MV-4-11 (cell line): ENCODE measurements around the gene BANK1.
"Not testable (repeated sequence)": the region's sequence is repeated elsewhere in the genome, so short reads cannot be mapped to it uniquely, and the experiment has no call there.

Source experiments
- DNase-seq: peaks from one replicate; lab custom pipeline; 2025; lab: John Stamatoyannopoulos, UW

The BANK1 gene

GRCh38 chr4:101888472-101888871 is 97.9 kb downstream of the BANK1 start:
- DNase-seq: no peak

DNA sequence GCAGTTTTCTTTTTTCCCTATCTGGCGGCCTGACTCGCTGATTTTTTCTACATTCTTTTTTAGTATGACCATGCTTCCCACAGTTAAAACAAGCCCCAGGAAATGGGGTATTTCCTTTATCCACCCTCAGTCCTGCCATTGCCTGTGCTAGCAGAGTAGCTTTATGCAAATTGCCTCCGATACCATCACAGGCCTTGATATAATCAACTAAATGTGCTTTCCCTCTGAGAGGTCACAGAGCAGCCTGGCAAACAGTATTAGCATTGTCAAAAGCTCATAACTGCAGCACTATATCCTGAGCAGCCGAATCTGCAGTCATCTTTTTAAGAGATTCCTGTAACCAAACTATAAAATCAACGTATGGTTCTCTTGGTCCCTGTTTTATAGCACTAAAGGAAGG is 115.0 kb downstream of the BANK1 start:
- DNase-seq: not testable (repeated sequence)

GRCh38 chr4:101910786-101911373 is 120.3 kb downstream of the BANK1 start:
- no peak for DNase-seq

- DNase-seq: no peak
Observed at GRCh38 chr4:101911616-101912015, 121.1 kb downstream of the BANK1 start.

- no peak for DNase-seq
Observed at GRCh38 chr4:101914761-101915160, 124.2 kb downstream of the BANK1 start.

DNA sequence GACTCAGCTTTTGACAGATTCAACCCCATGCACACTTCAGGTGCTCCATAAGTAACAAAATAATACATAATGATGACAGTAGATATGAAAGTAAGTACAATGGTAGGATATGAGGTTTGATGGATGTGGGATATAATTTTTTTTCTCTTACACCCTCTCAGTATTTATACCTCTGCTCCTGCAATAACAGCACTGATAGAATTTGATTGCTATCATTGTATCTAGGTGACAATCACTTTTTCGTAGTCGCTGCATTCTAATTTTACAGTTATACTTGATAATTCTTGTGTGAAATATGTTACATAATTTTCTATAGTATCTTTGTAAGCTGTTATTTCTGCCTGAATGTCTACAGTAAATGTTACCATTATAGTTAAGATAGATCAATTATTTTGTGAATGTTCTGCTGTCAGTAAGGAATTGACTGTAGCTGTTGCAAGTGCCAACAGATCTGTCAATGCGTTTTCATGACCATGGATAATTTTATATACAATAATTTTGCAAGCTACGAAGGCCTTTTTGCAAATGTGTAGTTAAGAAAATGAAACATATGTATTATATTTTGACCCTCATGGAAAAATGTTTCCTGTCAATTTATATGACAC is 128.9 kb downstream of the BANK1 start:
- DNase-seq: no peak

GRCh38 chr4:101921370-101921769 is 130.8 kb downstream of the BANK1 start:
- no peak for DNase-seq

- DNase-seq: no peak
Observed at GRCh38 chr4:101931619-101932018, 141.1 kb downstream of the BANK1 start.

- no peak for DNase-seq
Observed at GRCh38 chr4:101933855-101934254, 143.3 kb downstream of the BANK1 start.

DNA sequence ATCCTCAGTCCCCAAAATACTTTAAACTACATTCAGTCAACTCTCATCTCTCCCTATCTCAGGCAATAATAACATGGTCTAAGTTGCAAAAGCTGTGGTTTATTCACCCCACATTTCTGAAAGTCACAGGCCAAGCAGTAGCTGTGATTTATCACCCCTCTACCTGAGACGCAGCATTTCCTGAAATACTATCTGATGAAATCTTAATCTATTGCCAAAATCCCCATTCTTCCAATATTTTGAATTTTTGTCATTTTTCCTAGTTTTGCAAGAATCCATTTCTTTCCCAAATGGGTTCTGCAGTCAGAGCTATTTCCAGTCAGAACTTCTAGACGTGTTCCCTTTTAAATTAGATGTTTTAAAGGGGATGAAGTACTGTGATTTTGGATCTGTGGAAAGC is 148.3 kb downstream of the BANK1 start:
- no peak for DNase-seq

- DNase-seq: no peak
Observed at GRCh38 chr4:101941816-101942358, 151.4 kb downstream of the BANK1 start.

GRCh38 chr4:101942891-101943290 is 152.4 kb downstream of the BANK1 start:
- DNase-seq: no peak

GRCh38 chr4:101944649-101945048 is 154.1 kb downstream of the BANK1 start:
- DNase-seq: no peak

GRCh38 chr4:101948055-101948454 is 157.5 kb downstream of the BANK1 start:
- DNase-seq: no peak

GRCh38 chr4:101948951-101949350 is 158.4 kb downstream of the BANK1 start:
- DNase-seq: no peak

GRCh38 chr4:101950258-101950979 is 159.9 kb downstream of the BANK1 start:
- DNase-seq: no peak

DNA sequence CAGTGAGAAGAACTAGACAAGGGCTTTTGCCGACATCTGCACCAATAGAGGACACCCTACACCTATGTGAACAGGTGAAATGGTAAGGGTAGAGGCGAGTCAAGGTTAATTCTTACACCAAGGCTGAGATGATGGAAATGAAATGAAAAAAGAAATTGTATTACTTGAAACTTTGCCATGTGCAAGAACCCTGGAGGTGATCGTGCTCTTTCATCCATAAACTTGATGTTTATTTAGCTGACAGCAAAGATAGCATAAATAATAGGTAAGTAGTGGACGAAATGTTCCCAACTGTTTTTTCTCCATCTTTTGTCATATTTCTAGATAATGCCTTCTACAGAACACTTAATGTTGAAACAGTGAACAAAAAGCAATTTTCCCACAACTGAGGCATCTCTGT is 162.5 kb downstream of the BANK1 start:
- DNase-seq: no peak

DNA sequence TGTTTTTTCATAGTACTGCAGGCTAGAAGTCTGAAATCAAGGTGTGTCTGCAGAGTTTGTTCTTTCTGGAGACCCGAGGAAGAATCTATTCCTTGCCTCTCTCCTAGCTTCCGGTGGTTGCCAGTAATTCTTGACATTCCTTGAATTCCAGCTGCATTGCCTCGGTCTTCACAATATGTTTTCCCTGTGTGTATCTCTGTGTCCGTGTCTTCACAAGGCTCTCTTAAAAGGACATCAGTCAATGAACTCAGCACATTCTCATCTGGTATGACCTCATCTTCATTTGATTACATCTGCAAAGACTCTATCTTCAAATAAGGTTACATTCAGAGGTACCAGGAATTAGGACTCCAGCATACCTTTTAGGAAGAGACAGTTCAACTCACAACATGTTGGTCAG is 163.4 kb downstream of the BANK1 start:
- no peak for DNase-seq

DNA sequence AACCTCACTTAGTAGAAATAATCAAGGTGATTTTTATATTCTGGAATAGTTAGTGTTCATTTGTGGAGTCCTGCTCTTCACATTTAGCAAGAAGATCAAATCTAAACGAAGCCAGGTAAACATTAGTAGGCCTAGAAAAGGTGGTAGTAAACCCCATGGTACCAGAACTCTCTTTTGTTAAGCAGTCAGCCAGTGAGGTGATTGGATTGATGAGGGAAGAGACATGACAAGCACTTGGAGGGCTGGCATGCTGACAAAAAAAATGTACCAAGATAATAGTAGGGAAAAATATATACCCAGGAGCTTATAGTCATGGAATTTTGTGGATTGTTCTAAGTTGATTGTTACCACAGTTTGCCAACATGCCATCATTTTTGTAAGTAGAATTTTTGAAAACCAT is 163.8 kb downstream of the BANK1 start:
- no peak for DNase-seq

DNA sequence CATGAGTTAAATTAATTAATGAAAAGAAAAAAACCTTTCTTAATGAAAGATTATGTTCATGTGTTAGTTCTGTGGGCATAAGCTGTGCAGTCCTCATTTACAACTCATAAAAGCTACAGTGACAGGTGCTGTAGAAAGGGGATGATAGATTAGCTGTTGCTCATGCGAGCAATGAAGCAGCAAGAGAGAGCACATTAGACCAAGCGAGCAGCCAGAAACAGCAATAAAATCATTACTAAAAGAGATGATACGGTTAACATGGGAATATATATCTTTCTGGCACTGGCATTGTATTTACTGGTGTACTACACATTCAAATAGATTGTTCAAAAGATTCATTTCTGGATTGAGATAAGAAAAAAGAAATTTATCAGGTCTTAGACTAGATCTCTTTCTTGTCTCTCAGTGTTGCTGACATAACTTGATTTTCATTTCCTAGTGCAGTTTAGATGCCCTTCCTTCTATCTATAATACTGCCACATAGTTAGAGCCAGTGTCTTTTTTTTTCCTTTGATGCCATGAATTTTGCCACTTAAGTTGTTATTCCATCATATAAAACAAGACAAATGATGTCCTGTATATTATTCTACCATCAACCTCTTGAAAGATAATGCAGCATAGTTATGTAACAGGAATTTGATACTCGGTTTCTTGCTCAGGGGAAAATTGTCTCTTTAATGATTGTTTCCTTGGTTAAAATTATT is 164.6 kb downstream of the BANK1 start:
- DNase-seq: no peak

DNA sequence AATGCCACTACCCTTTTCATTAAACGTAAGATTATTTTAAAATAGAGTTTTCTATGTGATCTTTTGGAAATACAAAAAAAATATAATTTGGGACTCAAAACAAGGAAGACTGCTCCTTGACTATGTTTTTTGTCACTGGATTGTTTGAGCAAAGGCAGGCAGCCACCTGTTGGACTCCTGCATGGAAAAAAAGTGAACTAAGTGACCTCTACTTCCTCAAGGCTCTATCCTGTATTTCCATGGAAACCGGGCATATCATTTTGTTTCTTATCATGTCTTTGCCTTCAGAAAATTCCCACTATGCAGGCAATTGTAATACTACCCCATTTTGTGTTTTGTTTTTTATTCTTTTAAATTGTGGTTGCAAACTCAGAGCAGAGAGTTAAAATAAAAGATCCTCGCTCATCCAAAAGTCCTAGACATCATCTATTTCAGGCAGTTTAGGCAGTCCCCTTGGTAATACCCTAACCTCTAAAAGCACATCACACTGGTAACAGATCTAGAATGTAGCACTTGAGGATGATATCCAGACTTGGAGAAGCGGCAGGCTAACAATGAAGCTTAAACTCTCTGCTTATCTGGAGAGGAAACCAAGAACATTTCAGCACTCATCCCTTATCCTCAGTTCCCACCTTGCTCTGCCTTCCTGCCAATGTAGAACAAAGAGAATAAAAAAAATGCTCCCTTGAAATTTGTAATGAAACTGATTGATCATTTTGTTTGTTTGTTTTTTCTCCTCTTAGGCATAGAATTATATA is 165.7 kb downstream of the BANK1 start:
- DNase-seq: no peak

GRCh38 chr4:101958547-101958946 is 168.0 kb downstream of the BANK1 start:
- DNase-seq: no peak
